T-helper 1 cell treated with Interleukin-12 subunit alpha and Interleukin-12 subunit beta and Interleukin-4 antibody, amounts not matched to agents 30 μg/mL and 1 μg/mL, for 36 hours (primary cell): Measurements from ENCODE around the gene C5orf15.
"Not testable (repeated sequence)": the region's sequence is repeated elsewhere in the genome, so short reads cannot be mapped to it uniquely, and the experiment has no call there.

Source experiments
- H3K27ac Mint-ChIP-seq: one replicate; pipeline ENCODE4 v1.8.0; 2021; ENCODE audit warnings: mild to moderate bottlenecking, mixed read lengths
- H3K27me3 Mint-ChIP-seq: one replicate; pipeline ENCODE4 v1.8.0; 2021; ENCODE audit warnings: low read depth, mixed read lengths
- H3K36me3 Mint-ChIP-seq: one replicate; pipeline ENCODE4 v1.8.0; 2021; ENCODE audit warnings: low read depth, mixed read lengths
- H3K4me1 Mint-ChIP-seq: one replicate; pipeline ENCODE4 v1.8.0; 2021; ENCODE audit warnings: low read depth, mixed read lengths
- H3K4me3 Mint-ChIP-seq: one replicate; pipeline ENCODE4 v1.8.0; 2021; ENCODE audit warnings: mild to moderate bottlenecking, moderate library complexity, mixed read lengths
- H3K9me3 Mint-ChIP-seq: one replicate; pipeline ENCODE4 v1.8.0; 2021; ENCODE audit warnings: mixed read lengths

The C5orf15 gene

DNA sequence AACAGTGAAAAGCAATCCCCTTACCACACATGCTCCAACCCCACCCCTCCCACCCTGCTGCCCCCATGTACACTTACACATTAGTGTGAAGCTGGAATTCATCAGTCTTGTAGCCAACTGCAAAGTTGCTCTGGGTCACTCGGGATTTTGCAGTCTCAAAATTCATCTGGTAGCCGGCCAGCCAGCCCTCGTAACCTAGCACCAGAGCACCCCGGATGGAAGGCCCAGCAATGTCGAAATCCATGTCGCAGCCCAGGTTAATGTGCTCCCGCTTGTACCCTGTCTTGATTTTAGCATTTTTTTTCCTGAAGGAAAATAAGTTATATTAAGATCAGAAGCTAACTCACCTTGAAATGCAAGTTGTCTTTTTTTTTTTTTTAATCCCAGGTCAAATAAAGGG is 12.2 kb upstream of the C5orf15 start:
- H3K9me3 Mint-ChIP-seq: no peaks in the 10 kb centered on the region
- H3K27ac Mint-ChIP-seq: peak overlapping the region; percentile 49
- peaks cover 21% of the 10 kb centered on the region for H3K4me1 Mint-ChIP-seq
- no peak overlapping the region for H3K4me3 Mint-ChIP-seq
- no peaks in the 10 kb centered on the region for H3K27me3 Mint-ChIP-seq
- peaks cover 32% of the 10 kb centered on the region for H3K36me3 Mint-ChIP-seq

DNA sequence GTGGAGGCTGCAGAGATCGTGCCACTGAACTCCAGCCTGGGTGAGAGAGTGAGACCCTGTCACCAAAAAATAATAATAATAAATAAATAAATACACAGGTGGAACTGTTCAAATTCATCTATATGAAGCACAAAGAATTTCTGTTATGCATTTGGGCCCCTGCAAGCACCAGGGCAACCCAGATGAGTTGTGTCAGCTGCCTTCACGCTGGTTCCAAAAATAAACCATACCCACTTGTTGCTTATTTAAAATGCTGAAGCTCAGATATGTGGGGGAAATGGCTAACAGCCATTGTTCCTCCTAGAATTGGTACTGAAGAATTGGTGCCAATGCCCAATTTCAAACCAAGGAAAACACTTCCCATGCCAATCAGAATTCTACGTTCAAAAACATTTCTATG is 10.5 kb upstream of the C5orf15 start:
- Mint-ChIP-seq H3K36me3 (peaks cover 37% of the 10 kb centered on the region), H3K27ac (no peak overlapping the region), H3K27me3 (no peaks in the 10 kb centered on the region), H3K4me1 (peaks cover 21% of the 10 kb centered on the region), H3K9me3 (no peaks in the 10 kb centered on the region), H3K4me3 (no peak overlapping the region)

DNA sequence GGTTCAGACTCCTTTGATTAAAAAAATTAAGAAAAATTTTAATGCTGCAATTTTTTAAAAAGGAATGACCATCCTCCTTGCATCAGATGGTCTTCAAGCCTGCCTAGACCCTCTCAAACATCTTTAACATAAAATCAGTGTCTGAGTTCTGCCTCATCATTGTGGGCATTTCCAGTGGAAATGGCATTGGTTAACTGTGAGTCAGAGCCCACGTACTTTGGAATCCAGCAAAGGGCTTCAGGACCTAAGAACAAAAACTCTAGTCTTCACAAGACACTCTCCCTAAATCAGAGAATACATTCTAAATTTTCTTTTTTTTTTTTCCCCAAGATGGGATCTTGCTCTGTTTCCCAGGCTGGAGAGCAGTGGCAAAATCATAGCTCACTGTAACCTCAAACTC is 9.4 kb upstream of the C5orf15 start:
- no peaks in the 10 kb centered on the region for H3K27me3 Mint-ChIP-seq
- H3K4me1 Mint-ChIP-seq: peaks cover 21% of the 10 kb centered on the region
- no peaks in the 10 kb centered on the region for H3K9me3 Mint-ChIP-seq
- no peak overlapping the region for H3K4me3 Mint-ChIP-seq
- H3K27ac Mint-ChIP-seq: no peak overlapping the region
- peaks cover 39% of the 10 kb centered on the region for H3K36me3 Mint-ChIP-seq

DNA sequence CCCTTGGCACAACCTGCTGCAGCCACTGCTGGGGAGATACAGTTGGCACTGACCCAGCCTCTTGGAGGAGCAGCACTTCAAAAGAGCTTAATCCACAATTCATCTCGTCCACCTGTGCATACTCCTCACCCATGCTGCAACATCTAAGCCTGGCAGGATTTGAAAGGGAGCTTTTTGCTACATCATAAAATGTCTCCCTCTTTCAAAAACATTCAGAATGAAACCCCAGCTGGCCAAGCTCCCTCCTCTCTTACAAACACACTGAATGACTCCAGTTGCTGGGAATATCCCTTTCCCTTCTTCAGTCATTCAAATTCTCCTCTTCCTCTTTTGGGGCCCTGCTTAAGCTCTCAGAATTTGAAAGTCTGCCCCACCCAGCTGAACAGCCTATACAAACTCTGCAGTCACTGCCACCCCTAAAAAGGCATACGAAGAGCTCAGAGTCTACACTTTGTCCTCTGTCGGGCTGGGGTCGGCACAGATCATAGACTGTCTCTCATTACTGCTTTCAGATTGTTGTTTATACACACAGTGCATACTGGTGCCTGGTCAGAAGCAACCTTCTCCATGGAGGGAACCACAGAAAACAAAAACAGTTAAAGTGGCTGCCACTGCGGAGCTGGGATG is 8.8 kb upstream of the C5orf15 start:
- H3K4me1 Mint-ChIP-seq: peaks cover 21% of the 10 kb centered on the region
- peak overlapping the region; percentile 73 for H3K27ac Mint-ChIP-seq
- H3K9me3 Mint-ChIP-seq: no peaks in the 10 kb centered on the region
- peaks cover 39% of the 10 kb centered on the region for H3K36me3 Mint-ChIP-seq
- H3K27me3 Mint-ChIP-seq: no peaks in the 10 kb centered on the region
- no peak overlapping the region for H3K4me3 Mint-ChIP-seq

DNA sequence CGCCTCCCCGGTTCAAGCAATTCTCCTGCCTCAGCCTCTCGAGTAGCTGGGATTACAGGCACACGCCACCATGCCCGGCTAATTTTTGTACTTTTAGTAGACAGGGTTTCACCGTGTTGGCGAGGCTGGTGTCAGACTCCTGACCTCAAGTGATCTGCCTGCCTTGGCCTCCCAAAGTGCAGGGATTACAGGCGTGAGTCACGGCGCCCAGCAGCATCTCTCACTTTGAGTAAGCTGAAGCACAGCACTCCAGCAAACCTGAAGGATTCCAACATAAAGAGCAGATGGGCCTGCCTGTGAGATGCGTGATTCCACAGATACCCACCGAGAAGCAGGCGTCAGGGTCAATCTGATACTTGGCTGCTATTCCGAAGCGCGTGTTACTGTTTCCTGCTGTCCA is 7.1 kb upstream of the C5orf15 start:
- peaks cover 37% of the 10 kb centered on the region for H3K36me3 Mint-ChIP-seq
- peaks cover 16% of the 10 kb centered on the region for H3K4me1 Mint-ChIP-seq
- not testable (repeated sequence) for H3K9me3 Mint-ChIP-seq, H3K4me3 Mint-ChIP-seq, H3K27me3 Mint-ChIP-seq, H3K27ac Mint-ChIP-seq

DNA sequence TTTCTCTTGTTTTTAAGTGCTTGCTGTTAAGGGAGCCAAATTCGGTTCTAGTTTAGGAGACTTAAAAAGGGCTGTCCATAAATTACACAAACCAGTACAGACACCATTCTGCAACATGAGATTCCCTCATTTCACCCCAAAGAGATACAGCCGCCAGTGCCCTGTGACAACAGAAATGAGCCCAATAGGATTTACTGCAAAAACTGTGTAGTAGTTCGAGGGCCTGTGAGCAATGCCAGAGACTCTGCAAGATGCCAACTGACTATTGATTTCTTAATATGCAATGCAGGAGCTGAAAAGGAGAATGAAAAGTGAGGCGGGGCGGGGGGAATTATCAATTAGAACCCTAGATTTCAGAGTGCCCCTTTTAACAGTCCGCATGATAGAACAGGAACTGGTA is 5.7 kb upstream of the C5orf15 start:
- Mint-ChIP-seq H3K27me3 (no peaks in the 10 kb centered on the region), H3K36me3 (peaks cover 29% of the 10 kb centered on the region), H3K4me3 (no peak overlapping the region), H3K27ac (no peak overlapping the region), H3K4me1 (peaks cover 21% of the 10 kb centered on the region), H3K9me3 (no peaks in the 10 kb centered on the region)

DNA sequence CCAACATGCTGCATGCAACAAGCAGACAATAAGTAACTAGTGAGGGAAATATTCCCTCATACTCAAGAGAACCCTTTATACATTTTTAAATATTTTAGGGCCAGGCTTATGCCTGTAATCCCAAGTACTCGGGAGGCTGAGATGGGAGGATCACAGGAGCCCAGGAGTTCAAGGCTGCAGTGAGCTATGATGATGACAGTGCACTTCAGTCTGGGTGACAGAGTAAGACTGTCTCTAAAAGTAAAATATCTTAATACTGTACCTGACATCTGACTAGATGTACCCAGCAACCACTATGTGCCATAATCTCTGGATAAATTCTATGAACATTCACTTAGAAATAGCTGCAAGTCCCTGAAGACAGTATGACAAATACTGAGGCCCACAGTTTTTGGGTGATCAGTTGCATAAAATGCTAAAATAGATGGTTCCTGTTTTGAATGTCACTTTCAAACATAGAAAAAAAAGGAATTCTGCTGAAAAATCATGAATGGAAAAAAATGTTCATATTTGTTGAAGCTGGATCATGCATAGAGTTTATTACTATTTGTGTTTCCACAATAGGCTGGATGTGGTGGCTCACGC is 2.0 kb upstream of the C5orf15 start:
- H3K4me3 Mint-ChIP-seq: peak overlapping the region; percentile 60
- H3K36me3 Mint-ChIP-seq: peaks cover 14% of the 10 kb centered on the region
- H3K4me1 Mint-ChIP-seq: peaks cover 18% of the 10 kb centered on the region

DNA sequence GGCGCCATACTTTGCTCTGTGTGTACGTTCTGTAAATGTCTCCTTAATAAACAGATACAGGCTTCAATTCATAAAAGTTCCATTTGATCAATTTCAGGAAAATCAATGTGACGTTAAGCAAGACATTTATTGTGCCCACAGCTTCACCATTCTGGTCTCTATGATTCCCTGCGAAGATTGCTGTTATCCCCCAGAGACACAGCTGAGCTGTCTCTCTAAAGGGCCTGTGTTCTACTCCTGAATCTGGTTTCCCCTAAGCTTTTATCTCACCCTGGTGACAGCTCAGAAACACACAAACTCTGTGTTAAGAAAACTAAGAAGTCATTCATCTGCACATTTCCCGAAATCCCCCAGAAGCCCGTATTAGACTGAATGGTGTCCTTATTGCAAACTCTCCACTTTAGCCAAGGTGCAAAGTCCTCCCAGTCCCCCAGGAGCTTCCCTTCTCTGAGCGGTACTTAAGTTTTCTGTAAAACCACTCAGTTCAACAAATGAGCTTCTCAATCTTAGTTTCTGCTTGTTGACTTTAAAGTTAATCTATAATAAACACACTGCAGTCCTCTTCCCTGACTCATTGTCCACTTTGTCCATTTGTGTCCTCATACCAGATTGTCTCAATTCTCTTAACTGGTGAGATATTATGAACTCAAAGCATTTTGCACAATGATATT is 1.4 kb upstream of the C5orf15 start:
- Mint-ChIP-seq H3K27ac (peak overlapping the region; percentile 96), H3K9me3 (no peaks in the 10 kb centered on the region), H3K4me1 (peaks cover 21% of the 10 kb centered on the region), H3K27me3 (no peaks in the 10 kb centered on the region), H3K36me3 (peaks cover 17% of the 10 kb centered on the region), H3K4me3 (peak overlapping the region; percentile 60)

More for the DNA sequence above, 2.0 kb upstream of the C5orf15 start:
- Mint-ChIP-seq H3K9me3 (no peaks in the 10 kb centered on the region), H3K27ac (peak overlapping the region; percentile 96), H3K27me3 (no peaks in the 10 kb centered on the region)

DNA sequence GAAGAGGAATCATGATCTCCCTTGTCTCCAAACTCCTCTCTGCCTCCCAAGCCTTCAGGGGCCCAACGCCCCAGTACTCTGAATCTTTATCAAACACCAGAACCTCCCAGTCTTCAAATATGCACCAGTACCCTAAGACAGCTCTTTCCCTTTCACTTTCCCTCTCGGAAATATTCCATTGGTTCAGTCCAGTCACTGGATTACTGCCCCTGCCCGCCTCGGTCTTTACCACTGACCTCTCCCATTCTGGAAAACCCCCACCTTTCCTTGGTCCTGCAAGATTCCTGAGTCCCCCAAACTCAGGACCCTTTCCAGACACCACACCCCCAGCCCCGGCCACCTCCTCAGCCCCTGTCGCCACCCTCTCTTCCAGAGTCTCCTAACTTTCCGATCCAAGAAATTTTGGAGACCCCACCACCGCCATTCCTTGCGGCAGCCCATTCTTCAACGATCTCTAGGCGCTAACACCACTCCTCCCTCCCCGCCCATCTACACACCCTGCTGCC is 674 bp downstream of the C5orf15 start:
- H3K27me3 Mint-ChIP-seq: no peaks in the 10 kb centered on the region
- peaks cover 5% of the 10 kb centered on the region for H3K9me3 Mint-ChIP-seq
- H3K4me1 Mint-ChIP-seq: peaks cover 31% of the 10 kb centered on the region
- peak overlapping the region; percentile 96 for H3K27ac Mint-ChIP-seq
- H3K36me3 Mint-ChIP-seq: peaks cover 14% of the 10 kb centered on the region
- peak overlapping the region; percentile 98 for H3K4me3 Mint-ChIP-seq

DNA sequence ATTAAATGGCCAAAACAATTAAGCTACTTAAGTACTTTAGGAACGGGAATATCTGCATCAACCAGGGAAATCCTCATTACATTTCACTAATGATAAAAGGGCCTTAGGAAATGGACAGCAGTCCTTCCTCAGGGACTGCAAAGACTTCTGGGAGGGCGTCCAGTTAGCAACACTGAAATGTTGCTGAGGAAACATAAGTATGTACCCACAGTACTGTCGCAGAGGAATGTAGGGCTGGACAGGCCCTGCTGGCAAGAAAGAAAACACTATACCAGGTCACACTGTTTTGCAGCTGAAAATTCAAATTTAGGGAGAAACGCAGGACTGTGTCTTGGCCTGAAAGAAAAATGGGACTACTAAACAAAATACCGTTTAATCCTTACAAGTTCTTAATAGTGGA is 1.3 kb downstream of the C5orf15 start:
- Mint-ChIP-seq H3K4me3 (peak overlapping the region; percentile 32), H3K4me1 (peaks cover 37% of the 10 kb centered on the region), H3K36me3 (peaks cover 20% of the 10 kb centered on the region), H3K9me3 (peaks cover 5% of the 10 kb centered on the region), H3K27ac (no peak overlapping the region), H3K27me3 (no peaks in the 10 kb centered on the region)

DNA sequence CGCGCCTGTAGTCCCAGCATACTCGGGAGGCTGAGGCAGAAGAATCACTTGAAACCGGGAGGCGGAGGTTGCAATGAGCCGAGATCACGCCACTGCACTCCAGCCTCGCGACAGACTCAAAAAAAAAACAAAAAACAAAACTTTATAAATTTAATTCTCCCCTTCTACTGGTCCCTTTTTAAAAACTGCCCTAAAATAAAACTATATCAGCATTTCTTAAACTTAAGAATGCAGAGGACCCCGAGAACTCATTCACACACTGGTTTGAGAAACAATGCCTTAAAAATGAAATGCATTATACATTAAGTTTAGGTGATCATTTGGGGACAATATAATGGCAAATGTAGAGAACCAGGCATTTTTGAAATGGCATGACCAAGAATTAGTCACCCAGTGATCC is 2.3 kb downstream of the C5orf15 start:
- H3K4me1 Mint-ChIP-seq: peaks cover 37% of the 10 kb centered on the region
- H3K36me3 Mint-ChIP-seq: peaks cover 18% of the 10 kb centered on the region
- no peak overlapping the region for H3K4me3 Mint-ChIP-seq

DNA sequence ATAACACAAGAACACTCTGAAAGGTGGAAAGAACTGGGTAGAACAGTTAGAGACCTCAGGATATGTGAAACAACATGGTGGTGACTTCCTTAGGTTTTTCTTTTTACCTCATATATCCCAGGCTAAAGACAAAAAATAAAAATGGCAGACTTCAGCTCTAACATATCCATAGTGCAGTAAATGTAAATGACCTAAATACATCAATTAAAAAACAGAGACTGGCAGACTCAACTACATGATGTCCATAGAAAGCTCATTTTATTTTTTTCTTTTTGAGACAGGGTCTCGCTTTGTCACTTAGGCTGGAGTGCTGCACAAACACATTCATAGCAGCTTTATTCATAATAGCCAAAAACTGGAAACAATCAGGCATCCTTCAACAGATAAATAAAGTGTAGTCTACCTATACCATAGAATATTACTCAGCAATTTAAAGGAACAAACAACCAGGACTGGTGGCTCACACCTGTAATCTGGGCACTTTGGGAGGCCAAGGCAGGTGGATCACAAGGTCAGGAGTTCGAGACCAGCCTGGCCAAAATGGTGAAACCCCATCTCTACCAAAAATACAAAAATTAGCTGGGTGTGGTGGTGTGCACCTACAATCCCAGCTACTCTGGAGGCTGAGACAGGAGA is 4.8 kb downstream of the C5orf15 start:
- peak overlapping the region; percentile 7 for H3K4me3 Mint-ChIP-seq
- H3K36me3 Mint-ChIP-seq: peaks cover 25% of the 10 kb centered on the region
- H3K4me1 Mint-ChIP-seq: peaks cover 36% of the 10 kb centered on the region
- H3K9me3 Mint-ChIP-seq: peaks cover 5% of the 10 kb centered on the region
- peak overlapping the region; percentile 54 for H3K27ac Mint-ChIP-seq
- no peaks in the 10 kb centered on the region for H3K27me3 Mint-ChIP-seq

More for the DNA sequence above, 2.3 kb downstream of the C5orf15 start:
- no peak overlapping the region for H3K27ac Mint-ChIP-seq
- peaks cover 5% of the 10 kb centered on the region for H3K9me3 Mint-ChIP-seq
- H3K27me3 Mint-ChIP-seq: no peaks in the 10 kb centered on the region

DNA sequence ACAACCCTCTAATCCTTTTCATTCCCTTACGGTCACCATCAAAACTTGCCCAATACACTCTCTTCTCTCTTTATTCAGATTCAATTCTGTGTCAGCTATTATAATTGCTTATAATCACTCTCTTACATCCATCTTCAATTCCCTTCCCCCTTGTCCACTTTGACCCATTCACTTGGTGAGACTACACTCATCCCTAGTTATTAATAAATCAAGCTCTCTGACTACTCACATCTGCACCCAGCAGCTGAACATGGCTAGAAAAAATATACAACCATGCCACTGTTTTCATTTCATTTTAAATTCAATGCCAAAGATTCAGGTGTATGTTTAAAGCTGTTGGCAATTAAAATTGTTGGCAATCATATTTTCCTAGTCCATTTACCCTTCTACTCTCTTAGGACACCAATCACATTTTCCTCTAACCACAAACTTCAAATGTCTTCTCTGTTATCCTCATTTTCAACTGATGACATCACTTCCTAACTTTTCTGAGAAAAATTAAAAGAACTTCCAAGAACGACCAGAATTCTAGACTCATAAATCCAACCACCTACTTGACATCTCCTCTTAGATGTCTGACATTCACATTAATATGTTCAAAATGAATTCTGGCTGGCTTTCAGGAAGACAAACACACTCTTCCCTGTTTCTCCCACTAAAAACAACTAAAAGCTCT is 5.5 kb downstream of the C5orf15 start:
- Mint-ChIP-seq H3K4me1 (peaks cover 36% of the 10 kb centered on the region), H3K9me3 (peaks cover 5% of the 10 kb centered on the region), H3K27ac (peak overlapping the region; percentile 54), H3K36me3 (peaks cover 25% of the 10 kb centered on the region), H3K4me3 (peak overlapping the region; percentile 7), H3K27me3 (no peaks in the 10 kb centered on the region)

DNA sequence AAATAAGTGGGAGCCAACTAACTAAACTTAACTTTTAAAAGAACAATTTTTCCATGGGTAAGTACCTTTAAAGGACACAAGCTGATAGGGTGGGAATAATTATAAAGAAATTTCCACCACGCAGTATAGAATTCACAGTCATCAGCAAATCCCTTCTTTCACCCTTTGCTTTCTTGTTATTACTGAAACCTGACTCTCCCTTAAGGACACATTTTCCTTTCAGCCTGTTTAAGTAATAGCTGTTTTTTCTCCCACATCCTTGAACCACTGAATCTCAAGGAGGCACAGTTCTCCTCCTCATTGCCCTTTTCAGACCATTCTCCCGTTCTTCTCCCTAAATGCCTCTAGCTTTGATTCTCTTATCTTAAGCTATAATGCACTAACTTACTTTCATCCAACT is 6.3 kb downstream of the C5orf15 start:
- H3K4me3 Mint-ChIP-seq: no peak overlapping the region
- peaks cover 5% of the 10 kb centered on the region for H3K9me3 Mint-ChIP-seq
- peaks cover 32% of the 10 kb centered on the region for H3K36me3 Mint-ChIP-seq
- H3K27ac Mint-ChIP-seq: no peak overlapping the region
- H3K4me1 Mint-ChIP-seq: peaks cover 35% of the 10 kb centered on the region
- H3K27me3 Mint-ChIP-seq: no peaks in the 10 kb centered on the region
